Breast epithelium (tissue), 3 donors: ENCODE measurements around the gene CBR1.

Source experiments
- POLR2A ChIP-seq: fragments of 450-650 bp; IDR thresholded peaks from one replicate; pipeline ENCODE4 v1.6.1; 2016; ENCODE audit warnings: antibody characterized with exemption, mild to moderate bottlenecking, moderate library complexity
- TF ChIP-seq, protein P1 (sequence below), 3 donors: fragments of 450-650 bp; IDR thresholded peaks; one replicate each; pipeline ENCODE4 v1.5.1; 2016 to 2017; ENCODE audit warnings: antibody characterized with exemption in 3 of 3, mild to moderate bottlenecking in 3 of 3, moderate library complexity in 3 of 3

DNA sequence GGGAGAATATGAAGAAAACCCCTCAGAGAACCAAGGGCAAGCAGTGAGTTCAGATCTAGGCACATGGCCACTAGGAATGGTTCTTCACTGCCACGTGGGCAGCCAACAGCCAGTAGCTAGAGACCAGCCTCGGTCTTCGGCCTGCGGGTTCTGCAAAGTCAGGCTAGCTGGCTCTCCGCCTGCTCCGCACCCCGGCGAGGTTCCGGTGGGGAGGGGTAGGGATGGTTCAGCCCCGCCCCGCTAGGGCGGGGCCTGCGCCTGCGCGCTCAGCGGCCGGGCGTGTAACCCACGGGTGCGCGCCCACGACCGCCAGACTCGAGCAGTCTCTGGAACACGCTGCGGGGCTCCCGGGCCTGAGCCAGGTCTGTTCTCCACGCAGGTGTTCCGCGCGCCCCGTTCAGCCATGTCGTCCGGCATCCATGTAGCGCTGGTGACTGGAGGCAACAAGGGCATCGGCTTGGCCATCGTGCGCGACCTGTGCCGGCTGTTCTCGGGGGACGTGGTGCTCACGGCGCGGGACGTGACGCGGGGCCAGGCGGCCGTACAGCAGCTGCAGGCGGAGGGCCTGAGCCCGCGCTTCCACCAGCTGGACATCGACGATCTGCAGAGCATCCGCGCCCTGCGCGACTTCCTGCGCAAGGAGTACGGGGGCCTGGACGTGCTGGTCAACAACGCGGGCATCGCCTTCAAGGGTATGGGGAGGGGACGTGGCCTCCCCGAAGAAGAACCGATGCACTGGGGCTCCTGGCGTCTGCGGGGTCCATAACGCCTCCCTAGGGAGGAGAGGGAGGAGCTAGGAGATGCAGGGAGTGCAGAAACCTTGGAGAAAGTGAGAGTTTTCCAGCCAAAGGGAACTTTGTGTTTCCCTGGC, at the start of gene CBR1:
- TF ChIP-seq, protein P1, sequence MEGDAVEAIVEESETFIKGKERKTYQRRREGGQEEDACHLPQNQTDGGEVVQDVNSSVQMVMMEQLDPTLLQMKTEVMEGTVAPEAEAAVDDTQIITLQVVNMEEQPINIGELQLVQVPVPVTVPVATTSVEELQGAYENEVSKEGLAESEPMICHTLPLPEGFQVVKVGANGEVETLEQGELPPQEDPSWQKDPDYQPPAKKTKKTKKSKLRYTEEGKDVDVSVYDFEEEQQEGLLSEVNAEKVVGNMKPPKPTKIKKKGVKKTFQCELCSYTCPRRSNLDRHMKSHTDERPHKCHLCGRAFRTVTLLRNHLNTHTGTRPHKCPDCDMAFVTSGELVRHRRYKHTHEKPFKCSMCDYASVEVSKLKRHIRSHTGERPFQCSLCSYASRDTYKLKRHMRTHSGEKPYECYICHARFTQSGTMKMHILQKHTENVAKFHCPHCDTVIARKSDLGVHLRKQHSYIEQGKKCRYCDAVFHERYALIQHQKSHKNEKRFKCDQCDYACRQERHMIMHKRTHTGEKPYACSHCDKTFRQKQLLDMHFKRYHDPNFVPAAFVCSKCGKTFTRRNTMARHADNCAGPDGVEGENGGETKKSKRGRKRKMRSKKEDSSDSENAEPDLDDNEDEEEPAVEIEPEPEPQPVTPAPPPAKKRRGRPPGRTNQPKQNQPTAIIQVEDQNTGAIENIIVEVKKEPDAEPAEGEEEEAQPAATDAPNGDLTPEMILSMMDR (IDR thresholded peaks at IDR 0.05) = no peak
- TF ChIP-seq POLR2A = no peak
